Uterus (tissue), 2 donors: ENCODE results near the gene NHSL1.

Experiments used
- CTCF ChIP-seq, 4 experiments: fragments of 200-600 bp in 2 of 4; fragments of 450-650 bp in 2 of 4; sonication (generic) in 2 of 4; IDR thresholded peaks; one replicate each; pipeline ENCODE4 v1.5.1; 2016 to 2019; ENCODE audit warnings: antibody characterized with exemption in 4 of 4, mild to moderate bottlenecking in 2 of 4, moderate library complexity in 1 of 4
- POLR2A ChIP-seq, 2 donors: fragments of 450-650 bp; IDR thresholded peaks; one replicate each; pipeline ENCODE4 v1.6.1; 2016; ENCODE audit warnings: antibody characterized with exemption in 2 of 2, mild to moderate bottlenecking in 1 of 2, moderate library complexity in 1 of 2

- TF ChIP-seq POLR2A (IDR thresholded peaks at IDR 0.05) (no peak), CTCF (IDR thresholded peaks at IDR 0.05) (peak in 2 of 4 experiments; percentile 11 to 31)
Observed at GRCh38 chr6:138403324-138403800, 95.9 kb downstream of the NHSL1 start.
